ENCODE results near the gene FBL. TPM values are rescaled to one million over a fixed set of nuclear protein-coding genes. Genes with fewer than 3 reads are reported as not detected.
"Not testable (repeated sequence)": the region's sequence is repeated elsewhere in the genome, so short reads cannot be mapped to it uniquely, and the experiment has no call there.

Gene FBL
- polyA plus RNA-seq, 1 of the 3 experiments (the other 2 are of a cell fraction) = 371 TPM

DNA sequence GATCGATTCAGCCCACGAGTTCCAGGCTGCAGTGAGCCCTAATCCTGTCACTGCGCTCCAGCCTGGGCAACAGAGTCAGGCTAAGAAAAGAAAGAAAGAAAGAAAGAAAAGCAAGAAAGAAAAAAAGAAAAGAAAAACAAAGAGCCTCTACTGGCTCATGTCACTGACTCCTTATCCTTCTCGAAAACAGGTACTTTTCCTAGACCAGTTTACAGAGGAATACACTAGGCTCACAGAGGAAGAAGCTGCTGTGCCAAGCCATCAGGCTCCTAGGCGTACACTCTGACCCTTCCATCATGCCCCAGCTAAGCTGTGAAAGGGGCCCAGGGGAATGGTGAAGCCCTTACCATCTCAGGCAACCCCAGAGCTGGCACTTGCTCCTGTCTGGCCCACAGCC, 46.3 kb upstream of the FBL start:
- DNase-seq; H3K9me3 ChIP-seq; H3K4me2 ChIP-seq; H3K4me1 ChIP-seq (ENCODE audit: control insufficient read depth in 1 of 2, insufficient read depth in 2 of 2, low read depth in 1 of 2, low read length in 1 of 2); H2AFZ ChIP-seq (ENCODE audit: low read depth); H3K9me2 ChIP-seq; H3K27ac ChIP-seq (ENCODE audit: low read depth in 2 of 2, low read length in 1 of 2); H4K20me1 ChIP-seq (ENCODE audit: insufficient read depth); H3K4me3 ChIP-seq (ENCODE audit: low read depth in 2 of 2, low read length in 1 of 2); H3K9ac ChIP-seq; H3K79me2 ChIP-seq (ENCODE audit: insufficient read depth); CTCF ChIA-PET; POLR2A ChIA-PET; H3F3A ChIP-seq (replicated peaks; ENCODE audit: insufficient read depth); H3K36me3 ChIP-seq (replicated peaks in 1 of 2; ENCODE audit: control insufficient read depth in 1 of 2, insufficient read depth in 2 of 2, low read length in 1 of 2): not testable (repeated sequence)
- H3K27me3 ChIP-seq (ENCODE audit: insufficient read depth) = peaks cover 13% of the 10 kb centered on the region; the same call in 1 of the 2 replicates
- WGBS (ENCODE audit: low lambda C conversion rate) = 53% methylated on average over 5 of the region's 5 CpGs

DNA sequence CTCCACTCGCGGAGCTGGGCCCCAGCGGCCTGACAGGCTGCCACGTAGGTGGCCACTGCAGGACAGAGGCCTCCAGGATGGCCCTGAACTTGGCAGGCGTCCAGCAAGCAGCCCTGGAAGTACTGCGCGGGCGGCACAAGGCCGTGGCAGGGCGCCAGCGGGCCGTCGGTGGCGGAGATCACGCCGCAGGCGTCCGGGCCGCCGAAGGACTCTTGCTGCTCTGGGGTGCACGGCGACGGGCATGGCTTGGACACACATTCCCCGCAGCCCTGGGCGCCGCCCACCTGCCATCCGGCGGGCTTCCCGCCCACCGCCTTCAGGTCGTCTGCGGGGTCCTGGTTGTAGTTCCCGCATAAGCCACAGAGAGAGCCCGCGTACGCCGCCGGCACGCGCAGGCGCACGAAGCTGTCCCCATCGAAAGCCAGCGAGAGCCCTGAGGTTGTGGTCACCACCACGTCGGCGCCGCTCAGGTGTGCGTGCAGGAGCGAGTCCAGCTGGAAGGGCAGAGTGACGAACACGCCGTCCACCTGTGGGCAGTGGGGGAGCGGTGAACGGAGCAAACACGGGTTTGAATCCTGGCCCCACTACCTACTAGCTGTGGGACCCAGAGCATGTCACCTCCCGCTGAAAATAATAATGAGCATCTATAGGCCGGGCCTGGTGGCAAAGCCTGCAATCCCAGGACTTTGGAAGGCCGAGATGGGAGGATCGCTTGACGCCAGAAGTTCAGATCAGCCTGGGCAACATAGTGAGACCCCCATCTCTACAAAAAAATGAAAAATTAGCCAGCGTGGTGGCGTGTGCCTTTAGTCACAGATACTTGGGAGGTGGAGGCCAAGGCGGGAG, 45.7 kb upstream of the FBL start:
- H3F3A ChIP-seq (replicated peaks; ENCODE audit: insufficient read depth); H4K20me1 ChIP-seq (ENCODE audit: insufficient read depth); H3K4me1 ChIP-seq (ENCODE audit: control insufficient read depth in 1 of 2, insufficient read depth in 2 of 2, low read depth in 1 of 2, low read length in 1 of 2); H3K36me3 ChIP-seq (replicated peaks in 1 of 2; ENCODE audit: control insufficient read depth in 1 of 2, insufficient read depth in 2 of 2, low read length in 1 of 2); H3K79me2 ChIP-seq (ENCODE audit: insufficient read depth); POLR2A ChIA-PET; H3K4me3 ChIP-seq (ENCODE audit: low read depth in 2 of 2, low read length in 1 of 2); H3K27ac ChIP-seq (ENCODE audit: low read depth in 2 of 2, low read length in 1 of 2); CTCF ChIA-PET; H3K4me2 ChIP-seq; H3K9me3 ChIP-seq; H3K9me2 ChIP-seq; H2AFZ ChIP-seq (ENCODE audit: low read depth); H3K9ac ChIP-seq: not testable (repeated sequence)
- TF ChIP-seq, protein P1, sequence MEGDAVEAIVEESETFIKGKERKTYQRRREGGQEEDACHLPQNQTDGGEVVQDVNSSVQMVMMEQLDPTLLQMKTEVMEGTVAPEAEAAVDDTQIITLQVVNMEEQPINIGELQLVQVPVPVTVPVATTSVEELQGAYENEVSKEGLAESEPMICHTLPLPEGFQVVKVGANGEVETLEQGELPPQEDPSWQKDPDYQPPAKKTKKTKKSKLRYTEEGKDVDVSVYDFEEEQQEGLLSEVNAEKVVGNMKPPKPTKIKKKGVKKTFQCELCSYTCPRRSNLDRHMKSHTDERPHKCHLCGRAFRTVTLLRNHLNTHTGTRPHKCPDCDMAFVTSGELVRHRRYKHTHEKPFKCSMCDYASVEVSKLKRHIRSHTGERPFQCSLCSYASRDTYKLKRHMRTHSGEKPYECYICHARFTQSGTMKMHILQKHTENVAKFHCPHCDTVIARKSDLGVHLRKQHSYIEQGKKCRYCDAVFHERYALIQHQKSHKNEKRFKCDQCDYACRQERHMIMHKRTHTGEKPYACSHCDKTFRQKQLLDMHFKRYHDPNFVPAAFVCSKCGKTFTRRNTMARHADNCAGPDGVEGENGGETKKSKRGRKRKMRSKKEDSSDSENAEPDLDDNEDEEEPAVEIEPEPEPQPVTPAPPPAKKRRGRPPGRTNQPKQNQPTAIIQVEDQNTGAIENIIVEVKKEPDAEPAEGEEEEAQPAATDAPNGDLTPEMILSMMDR (IDR thresholded peaks at IDR 0.05) = peak; percentile 7; the same call in 1 of the 2 replicates
- 0 out of 2 replicates have a peak, but pooled peaks have one; percentile 44 for TF ChIP-seq NRF1 (IDR thresholded peaks at IDR 0.05; ENCODE audit: low read depth, low read length)
- peaks cover 13% of the 10 kb centered on the region; the same call in 1 of the 2 replicates for H3K27me3 ChIP-seq (ENCODE audit: insufficient read depth)
- 55% methylated on average over 62 of the region's 64 CpGs for WGBS (ENCODE audit: low lambda C conversion rate)
- peak; percentile 89 for DNase-seq

- Histone ChIP-seq H3F3A (replicated peaks; ENCODE audit: insufficient read depth) (no peaks in the 10 kb centered on the region), H4K20me1 (ENCODE audit: insufficient read depth) (no peaks in the 10 kb centered on the region), H3K79me2 (ENCODE audit: insufficient read depth) (no peaks in the 10 kb centered on the region), H3K27me3 (ENCODE audit: insufficient read depth) (peaks cover 13% of the 10 kb centered on the region; the same call in 1 of the 2 replicates), H2AFZ (ENCODE audit: low read depth) (no peak overlapping the region), H3K9ac (no peak overlapping the region), H3K4me3 (ENCODE audit: low read depth in 2 of 2, low read length in 1 of 2) (no peak overlapping the region), H3K4me2 (no peak overlapping the region), H3K27ac (ENCODE audit: low read depth in 2 of 2, low read length in 1 of 2) (no peak overlapping the region), H3K36me3 (replicated peaks in 1 of 2; ENCODE audit: control insufficient read depth in 1 of 2, insufficient read depth in 2 of 2, low read length in 1 of 2) (no peaks in the 10 kb centered on the region), H3K9me3 (no peaks in the 10 kb centered on the region), H3K9me2 (no peaks in the 10 kb centered on the region), H3K4me1 (ENCODE audit: control insufficient read depth in 1 of 2, insufficient read depth in 2 of 2, low read depth in 1 of 2, low read length in 1 of 2) (no peaks in the 10 kb centered on the region; a peak in 1 of 4 replicates)
- ChIA-PET POLR2A (no interaction called here), CTCF (no interaction called here)
- no peak for DNase-seq
- WGBS (ENCODE audit: low lambda C conversion rate) = 81% methylated on average over 17 of the region's 17 CpGs
- TF ChIP-seq, protein P1 (IDR thresholded peaks at IDR 0.05) = no peak
- no peak for TF ChIP-seq NRF1 (IDR thresholded peaks at IDR 0.05; ENCODE audit: low read depth, low read length)
- no peak for TF ChIP-seq RAD21 (IDR thresholded peaks at IDR 0.05; ENCODE audit: low read length)
- TF ChIP-seq RFX5 (IDR thresholded peaks at IDR 0.05; ENCODE audit: low read length) = no peak
- no peak for TF ChIP-seq TEAD4 (IDR thresholded peaks at IDR 0.05; ENCODE audit: borderline replicate concordance, insufficient read depth)
- no peak for TF ChIP-seq RCOR1 (IDR thresholded peaks at IDR 0.05; ENCODE audit: low read length)
- TF ChIP-seq, protein P2, sequence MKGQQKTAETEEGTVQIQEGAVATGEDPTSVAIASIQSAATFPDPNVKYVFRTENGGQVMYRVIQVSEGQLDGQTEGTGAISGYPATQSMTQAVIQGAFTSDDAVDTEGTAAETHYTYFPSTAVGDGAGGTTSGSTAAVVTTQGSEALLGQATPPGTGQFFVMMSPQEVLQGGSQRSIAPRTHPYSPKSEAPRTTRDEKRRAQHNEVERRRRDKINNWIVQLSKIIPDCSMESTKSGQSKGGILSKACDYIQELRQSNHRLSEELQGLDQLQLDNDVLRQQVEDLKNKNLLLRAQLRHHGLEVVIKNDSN (IDR thresholded peaks at IDR 0.05; ENCODE audit: borderline replicate concordance, low read depth) = no peak
- no peak for TF ChIP-seq MEF2A (IDR thresholded peaks at IDR 0.05; ENCODE audit: borderline replicate concordance, low read depth)
- TF ChIP-seq PBX3 (IDR thresholded peaks at IDR 0.05) = no peak
- no peak for TF ChIP-seq SMC3 (IDR thresholded peaks at IDR 0.05; ENCODE audit: low read depth, low read length)
- no peak for TF ChIP-seq RXRA (IDR thresholded peaks at IDR 0.05; ENCODE audit: borderline replicate concordance, low read depth)
- no peak for TF ChIP-seq EP300 (IDR thresholded peaks at IDR 0.05; ENCODE audit: borderline replicate concordance in 1 of 2, low read depth in 1 of 2, low read length in 1 of 2)
These were observed 44.8 kb upstream of the FBL start for GRCh38 chr19:39890755-39891551.
